ENCODE data around the gene NPIPB8.
"Not testable (repeated sequence)": the region's sequence is repeated elsewhere in the genome, so short reads cannot be mapped to it uniquely, and the experiment has no call there.

GRCh38 chr16:28599377-28600285, 38.2 kb upstream of the NPIPB8 start:
- TF ChIP-seq BDP1 (IDR thresholded peaks at IDR 0.05; ENCODE audit: insufficient read depth, insufficient read length); JUNB (CRISPR knock-in tag; conservative IDR thresholded peaks at IDR 0.05); REST (IDR thresholded peaks at IDR 0.05; ENCODE audit: borderline replicate concordance); REST (CRISPR knock-in tag; IDR thresholded peaks at IDR 0.05; ENCODE audit: low read depth); CTCF (IDR thresholded peaks at IDR 0.05 in 2 of 3, conservative IDR thresholded peaks at IDR 0.05 in 1 of 3; ENCODE audit: insufficient read depth in 2 of 3, low read depth in 1 of 3, low read length in 3 of 3); SIN3A (IDR thresholded peaks at IDR 0.05; ENCODE audit: borderline replicate concordance in 2 of 2, control insufficient read depth in 1 of 2, low read depth in 2 of 2, low read length in 2 of 2): not testable (repeated sequence)

Measured in K562 (cell line).